HL-60 (cell line): ENCODE results near the gene TUBB4B.
A peak's percentile ranks its signal among the peaks of the same experiment; 100 is the strongest.

Experiments
- DNase-seq, 2 experiments: peaks; one replicate each; pipeline ENCODE4 v3.0.0-alpha.2; 2010 to 2020; ENCODE audit warnings: low read depth in 1 of 2, low spot score in 1 of 2
- H3K27ac ChIP-seq: fragments of 250-450 bp; sonication (Bioruptor Pico); replicated peaks from 2 replicates; pipeline ENCODE4 v1.5.1; 2020; ENCODE audit warnings: mild to moderate bottlenecking, moderate library complexity
- H3K27me3 ChIP-seq: fragments of 250-450 bp; sonication (Bioruptor Pico); 2 replicates; pipeline ENCODE4 v1.5.1; 2021; ENCODE audit warnings: mild to moderate bottlenecking, moderate library complexity; ENCODE audit not compliant: insufficient read depth, poor library complexity, severe bottlenecking
- H3K4me3 ChIP-seq: replicated peaks from 2 replicates; pipeline ENCODE4 v1.5.1; 2011; ENCODE audit warnings: mild to moderate bottlenecking, control low read depth, low read length; ENCODE audit not compliant: insufficient read depth
- GABPA ChIP-seq: IDR thresholded peaks from 2 replicates; pipeline ENCODE4 v1.6.1; 2012; ENCODE audit warnings: low read depth
- POLR2AphosphoS5 ChIP-seq: IDR thresholded peaks from 2 replicates; pipeline ENCODE4 v1.6.1; 2012; ENCODE audit warnings: low read depth
- SPI1 ChIP-seq: IDR thresholded peaks from 2 replicates; pipeline ENCODE4 v1.6.1; 2012; ENCODE audit warnings: low read depth, mild to moderate bottlenecking, borderline replicate concordance
- TF ChIP-seq, protein P1 (sequence below): IDR thresholded peaks from 2 replicates; pipeline ENCODE4 v1.6.1; 2012; ENCODE audit warnings: low read depth; ENCODE audit not compliant: insufficient replicate concordance
- TF ChIP-seq, protein P2 (sequence below): IDR thresholded peaks from one replicate; pipeline ENCODE4 v1.5.1; 2011; ENCODE audit warnings: low read length, control low read depth, inconsistent platforms; ENCODE audit not compliant: insufficient read depth

The TUBB4B gene

GRCh38 chr9:137269231-137269772 lies 28.2 kb downstream of the TUBB4B start:
- no peak for DNase-seq
- Histone ChIP-seq H3K27me3 (no peaks in the 10 kb centered on the region), H3K27ac (no peak overlapping the region), H3K4me3 (no peak overlapping the region)
- TF ChIP-seq GABPA (no peak), SPI1 (no peak), POLR2AphosphoS5 (no peak)
- TF ChIP-seq, protein P1, sequence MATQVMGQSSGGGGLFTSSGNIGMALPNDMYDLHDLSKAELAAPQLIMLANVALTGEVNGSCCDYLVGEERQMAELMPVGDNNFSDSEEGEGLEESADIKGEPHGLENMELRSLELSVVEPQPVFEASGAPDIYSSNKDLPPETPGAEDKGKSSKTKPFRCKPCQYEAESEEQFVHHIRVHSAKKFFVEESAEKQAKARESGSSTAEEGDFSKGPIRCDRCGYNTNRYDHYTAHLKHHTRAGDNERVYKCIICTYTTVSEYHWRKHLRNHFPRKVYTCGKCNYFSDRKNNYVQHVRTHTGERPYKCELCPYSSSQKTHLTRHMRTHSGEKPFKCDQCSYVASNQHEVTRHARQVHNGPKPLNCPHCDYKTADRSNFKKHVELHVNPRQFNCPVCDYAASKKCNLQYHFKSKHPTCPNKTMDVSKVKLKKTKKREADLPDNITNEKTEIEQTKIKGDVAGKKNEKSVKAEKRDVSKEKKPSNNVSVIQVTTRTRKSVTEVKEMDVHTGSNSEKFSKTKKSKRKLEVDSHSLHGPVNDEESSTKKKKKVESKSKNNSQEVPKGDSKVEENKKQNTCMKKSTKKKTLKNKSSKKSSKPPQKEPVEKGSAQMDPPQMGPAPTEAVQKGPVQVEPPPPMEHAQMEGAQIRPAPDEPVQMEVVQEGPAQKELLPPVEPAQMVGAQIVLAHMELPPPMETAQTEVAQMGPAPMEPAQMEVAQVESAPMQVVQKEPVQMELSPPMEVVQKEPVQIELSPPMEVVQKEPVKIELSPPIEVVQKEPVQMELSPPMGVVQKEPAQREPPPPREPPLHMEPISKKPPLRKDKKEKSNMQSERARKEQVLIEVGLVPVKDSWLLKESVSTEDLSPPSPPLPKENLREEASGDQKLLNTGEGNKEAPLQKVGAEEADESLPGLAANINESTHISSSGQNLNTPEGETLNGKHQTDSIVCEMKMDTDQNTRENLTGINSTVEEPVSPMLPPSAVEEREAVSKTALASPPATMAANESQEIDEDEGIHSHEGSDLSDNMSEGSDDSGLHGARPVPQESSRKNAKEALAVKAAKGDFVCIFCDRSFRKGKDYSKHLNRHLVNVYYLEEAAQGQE = no peak
- TF ChIP-seq, protein P2, sequence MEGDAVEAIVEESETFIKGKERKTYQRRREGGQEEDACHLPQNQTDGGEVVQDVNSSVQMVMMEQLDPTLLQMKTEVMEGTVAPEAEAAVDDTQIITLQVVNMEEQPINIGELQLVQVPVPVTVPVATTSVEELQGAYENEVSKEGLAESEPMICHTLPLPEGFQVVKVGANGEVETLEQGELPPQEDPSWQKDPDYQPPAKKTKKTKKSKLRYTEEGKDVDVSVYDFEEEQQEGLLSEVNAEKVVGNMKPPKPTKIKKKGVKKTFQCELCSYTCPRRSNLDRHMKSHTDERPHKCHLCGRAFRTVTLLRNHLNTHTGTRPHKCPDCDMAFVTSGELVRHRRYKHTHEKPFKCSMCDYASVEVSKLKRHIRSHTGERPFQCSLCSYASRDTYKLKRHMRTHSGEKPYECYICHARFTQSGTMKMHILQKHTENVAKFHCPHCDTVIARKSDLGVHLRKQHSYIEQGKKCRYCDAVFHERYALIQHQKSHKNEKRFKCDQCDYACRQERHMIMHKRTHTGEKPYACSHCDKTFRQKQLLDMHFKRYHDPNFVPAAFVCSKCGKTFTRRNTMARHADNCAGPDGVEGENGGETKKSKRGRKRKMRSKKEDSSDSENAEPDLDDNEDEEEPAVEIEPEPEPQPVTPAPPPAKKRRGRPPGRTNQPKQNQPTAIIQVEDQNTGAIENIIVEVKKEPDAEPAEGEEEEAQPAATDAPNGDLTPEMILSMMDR = no peak

DNA sequence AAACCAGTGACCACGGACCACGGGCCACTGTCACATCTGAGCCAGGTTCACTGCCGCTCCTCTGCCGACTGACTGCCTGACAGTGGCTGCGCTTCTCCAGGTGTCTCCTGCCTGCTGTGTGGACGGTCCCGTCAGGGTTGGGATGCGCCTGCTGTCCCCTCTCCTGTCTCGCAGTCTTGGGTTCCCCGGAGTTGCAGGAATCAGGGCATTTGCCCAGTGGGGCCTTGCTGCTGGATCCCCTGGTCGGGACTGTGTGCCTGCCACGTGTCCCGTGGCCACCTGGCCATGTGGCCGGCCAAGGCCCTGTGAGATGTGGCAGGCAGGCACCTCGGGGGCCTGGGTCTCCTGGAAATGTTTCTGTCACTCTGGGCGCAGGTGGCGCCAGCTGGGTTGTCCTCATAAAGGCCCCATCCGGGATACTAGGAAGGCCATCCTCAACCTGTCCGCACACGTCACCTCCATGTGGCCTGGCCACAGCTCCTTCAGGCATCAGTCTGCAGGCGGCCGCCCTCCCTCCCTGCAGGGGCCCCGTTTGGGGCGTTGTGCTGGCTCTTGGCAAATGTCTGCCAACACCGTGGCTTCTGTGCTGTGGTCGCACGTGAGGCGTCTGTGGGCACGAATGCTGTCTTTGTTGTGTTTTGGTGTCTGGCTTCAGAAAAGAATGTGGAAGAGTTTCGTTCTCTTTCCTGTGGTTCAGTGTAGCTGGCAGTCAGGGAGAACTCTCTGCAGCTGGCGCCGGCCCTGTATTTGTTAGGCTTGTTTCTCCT lies 30.0 kb downstream of the TUBB4B start:
- peak in 1 of 2 experiments; percentile 83 for DNase-seq
- no peaks in the 10 kb centered on the region for H3K27me3 ChIP-seq
- no peak for TF ChIP-seq GABPA
- TF ChIP-seq, protein P2 = no peak
- no peak for TF ChIP-seq SPI1
- TF ChIP-seq POLR2AphosphoS5 = peak; percentile 42; the same call in 1 of the 2 replicates
- TF ChIP-seq, protein P1 = no peak
- H3K27ac ChIP-seq = peak overlapping the region; percentile 73
- no peak overlapping the region for H3K4me3 ChIP-seq

- no peak for DNase-seq
These were observed 30.6 kb downstream of the TUBB4B start for GRCh38 chr9:137271696-137272076.

More at GRCh38 chr9:137271696-137272076, 30.6 kb downstream of the TUBB4B start:
- TF ChIP-seq POLR2AphosphoS5 (no peak), SPI1 (no peak), GABPA (no peak)
- TF ChIP-seq, protein P1 = no peak
- TF ChIP-seq, protein P2 = no peak
- Histone ChIP-seq H3K27ac (peak overlapping the region; percentile 73), H3K4me3 (no peak overlapping the region), H3K27me3 (no peaks in the 10 kb centered on the region)
